GM06990 (cell line): ENCODE results near the gene ZSWIM8.
"Not testable (repeated sequence)": the region's sequence is repeated elsewhere in the genome, so short reads cannot be mapped to it uniquely, and the experiment has no call there.

ENCODE experiments used
- DNase-seq: peaks from one replicate; pipeline ENCODE4 v3.0.0-alpha.2; 2011; ENCODE audit not compliant: insufficient read length; ENCODE audit errors: extremely low read depth
- H3K27me3 ChIP-seq: replicated peaks from 2 replicates; pipeline ENCODE4 v1.6.0; 2011; ENCODE audit warnings: low read length; ENCODE audit not compliant: control insufficient read depth, insufficient read depth
- H3K36me3 ChIP-seq: 2 replicates; pipeline ENCODE4 v1.5.1; 2011; ENCODE audit warnings: low read length; ENCODE audit not compliant: control insufficient read depth, insufficient read depth
- H3K4me3 ChIP-seq: replicated peaks from 2 replicates; pipeline ENCODE4 v1.5.1; 2011; ENCODE audit warnings: low read depth, mild to moderate bottlenecking, control low read depth, low read length
- CTCF ChIP-seq: IDR thresholded peaks from 2 replicates; pipeline ENCODE4 v1.5.1; 2011; ENCODE audit warnings: low read length, control low read depth, mild to moderate bottlenecking, inconsistent platforms; ENCODE audit not compliant: insufficient read depth, poor library complexity, severe bottlenecking

The ZSWIM8 gene

GRCh38 chr10:73785211-73785720, at the start of gene ZSWIM8:
ZSWIM8 (plus strand) TSS chr10:73785606; CDS start chr10:73785879, 273 bp downstream.
- peaks cover 13% of the 10 kb centered on the region for H3K36me3 ChIP-seq
- H3K4me3 ChIP-seq: peak within 1 kb of the TSS; percentile 92
- DNase-seq: peak; percentile 91
- no peak for TF ChIP-seq CTCF
- H3K27me3 ChIP-seq: no peaks in the 10 kb centered on the region

GRCh38 chr10:73740501-73741254, 44.7 kb upstream of the ZSWIM8 start:
- DNase-seq, H3K27me3 ChIP-seq, H3K36me3 ChIP-seq, H3K4me3 ChIP-seq: not testable (repeated sequence)

GRCh38 chr10:73742454-73742734, 43.0 kb upstream of the ZSWIM8 start:
- DNase-seq: no peak
- Histone ChIP-seq H3K4me3 (no peak overlapping the region), H3K36me3 (peaks cover 6% of the 10 kb centered on the region), H3K27me3 (no peaks in the 10 kb centered on the region)
- no peak for TF ChIP-seq CTCF

GRCh38 chr10:73743327-73743904, 42.0 kb upstream of the ZSWIM8 start:
- Histone ChIP-seq H3K4me3 (peak overlapping the region; percentile 97), H3K27me3 (no peaks in the 10 kb centered on the region), H3K36me3 (peaks cover 6% of the 10 kb centered on the region)
- no peak for TF ChIP-seq CTCF
- no peak for DNase-seq

GRCh38 chr10:73743905-73744663, 41.3 kb upstream of the ZSWIM8 start, which contains the start of gene SEC24C:
SEC24C (plus strand) TSS chr10:73744372; CDS start chr10:73746833, 2,461 bp downstream.
- peak; percentile 91 for DNase-seq
- Histone ChIP-seq H3K27me3 (no peaks in the 10 kb centered on the region), H3K36me3 (peaks cover 9% of the 10 kb centered on the region), H3K4me3 (peak within 1 kb of the TSS; percentile 97)
- TF ChIP-seq CTCF: no peak

- H3K36me3 ChIP-seq: peaks cover 9% of the 10 kb centered on the region
- DNase-seq: no peak
These were observed 40.8 kb upstream of the ZSWIM8 start for GRCh38 chr10:73744664-73744975.

More at GRCh38 chr10:73744664-73744975, 40.8 kb upstream of the ZSWIM8 start:
- Histone ChIP-seq H3K27me3 (no peaks in the 10 kb centered on the region), H3K4me3 (peak overlapping the region; percentile 97)
- TF ChIP-seq CTCF: no peak
